ENCODE results near the gene MYOC.
"Not testable (repeated sequence)": the region's sequence is repeated elsewhere in the genome, so short reads cannot be mapped to it uniquely, and the experiment has no call there.

MYOC gene

GRCh38 chr1:171611306-171611705, 41.2 kb downstream of the MYOC start:
- in situ Hi-C loops (cut with HindIII; ENCODE audit: low sequenced_read_pairs): no loop called here

GRCh38 chr1:171610385-171610784, 42.1 kb downstream of the MYOC start:
- in situ Hi-C loops (cut with HindIII; ENCODE audit: low sequenced_read_pairs): no loop called here

GRCh38 chr1:171606402-171606941, 46.0 kb downstream of the MYOC start:
- in situ Hi-C loops (cut with HindIII; ENCODE audit: low sequenced_read_pairs): no loop called here

- in situ Hi-C loops (cut with HindIII; ENCODE audit: low sequenced_read_pairs): not testable (repeated sequence)
Observed at GRCh38 chr1:171603042-171603441, 49.4 kb downstream of the MYOC start.

GRCh38 chr1:171600862-171601261, 51.6 kb downstream of the MYOC start:
- in situ Hi-C loops (cut with HindIII; ENCODE audit: low sequenced_read_pairs): no loop called here

- in situ Hi-C loops (cut with HindIII; ENCODE audit: low sequenced_read_pairs): not testable (repeated sequence)
Observed at GRCh38 chr1:171600310-171600709, 52.2 kb downstream of the MYOC start.

- in situ Hi-C loops (cut with HindIII; ENCODE audit: low sequenced_read_pairs): no loop called here
Observed at GRCh38 chr1:171597203-171597602, 55.3 kb downstream of the MYOC start.

- in situ Hi-C loops (cut with HindIII; ENCODE audit: low sequenced_read_pairs): no loop called here
Observed at GRCh38 chr1:171596705-171597104, 55.8 kb downstream of the MYOC start.

GRCh38 chr1:171596119-171596518, 56.4 kb downstream of the MYOC start:
- in situ Hi-C loops (cut with HindIII; ENCODE audit: low sequenced_read_pairs): no loop called here

GRCh38 chr1:171595324-171595723, 57.2 kb downstream of the MYOC start:
- in situ Hi-C loops (cut with HindIII; ENCODE audit: low sequenced_read_pairs): no loop called here

- in situ Hi-C loops (cut with HindIII; ENCODE audit: low sequenced_read_pairs): no loop called here
Observed at GRCh38 chr1:171590022-171590421, 62.5 kb downstream of the MYOC start.

- in situ Hi-C loops (cut with HindIII; ENCODE audit: low sequenced_read_pairs): no loop called here
Observed at GRCh38 chr1:171588230-171588629, 64.3 kb downstream of the MYOC start.

GRCh38 chr1:171585715-171586114, 66.8 kb downstream of the MYOC start:
- in situ Hi-C loops (cut with HindIII; ENCODE audit: low sequenced_read_pairs): no loop called here

Data from endothelial cell of hepatic sinusoid (primary cell).